Fibroblast of skin of abdomen (primary cell): ENCODE results near the gene RASSF5.

Source experiments
- DNase-seq: peaks from one replicate; pipeline ENCODE4 v3.0.0-alpha.2; 2013

Gene RASSF5

DNA sequence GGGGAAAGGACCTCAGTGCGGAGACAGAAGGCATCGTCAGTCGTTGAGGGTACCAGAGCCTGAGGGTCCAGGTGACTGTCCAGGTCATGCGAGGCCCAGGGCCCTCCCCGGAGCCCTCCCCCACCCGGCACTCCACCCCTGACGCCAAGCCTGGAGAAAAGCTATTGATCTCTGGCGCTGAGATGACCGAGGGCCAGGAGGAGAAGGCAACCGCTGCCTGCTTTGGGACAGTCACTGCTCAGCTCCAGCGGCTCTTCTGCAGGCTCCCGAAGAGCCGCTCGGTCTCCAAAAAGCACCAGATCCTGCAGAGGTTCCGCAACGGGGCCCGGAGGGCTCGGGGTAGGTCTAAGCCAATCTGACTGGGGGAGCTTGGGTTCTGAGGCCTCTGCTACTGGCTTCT, 10.9 kb downstream of the RASSF5 start:
- DNase-seq = no peak

DNA sequence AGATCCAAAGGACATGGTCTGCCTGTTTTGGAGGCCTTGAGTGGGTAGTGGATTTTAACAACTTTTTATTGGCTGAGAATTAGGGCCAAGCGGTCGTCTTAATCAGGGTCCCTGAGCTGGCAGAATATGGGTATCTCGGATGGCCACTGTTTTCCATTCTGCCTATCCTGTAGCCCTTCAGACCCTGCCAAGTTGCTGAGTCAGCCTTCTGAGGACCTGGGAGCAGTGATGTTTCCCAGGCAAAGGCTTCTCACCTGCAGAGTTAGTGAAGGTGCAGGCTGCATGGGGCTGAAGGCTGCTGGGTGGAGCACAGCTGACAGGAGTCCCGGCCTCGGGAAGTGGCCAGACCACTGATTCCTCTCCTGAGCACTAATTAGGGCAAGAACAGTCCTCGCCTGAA, 11.4 kb downstream of the RASSF5 start:
- DNase-seq = no peak

- DNase-seq = no peak
These were observed 13.8 kb downstream of the RASSF5 start for GRCh38 chr1:206521127-206521526.

DNA sequence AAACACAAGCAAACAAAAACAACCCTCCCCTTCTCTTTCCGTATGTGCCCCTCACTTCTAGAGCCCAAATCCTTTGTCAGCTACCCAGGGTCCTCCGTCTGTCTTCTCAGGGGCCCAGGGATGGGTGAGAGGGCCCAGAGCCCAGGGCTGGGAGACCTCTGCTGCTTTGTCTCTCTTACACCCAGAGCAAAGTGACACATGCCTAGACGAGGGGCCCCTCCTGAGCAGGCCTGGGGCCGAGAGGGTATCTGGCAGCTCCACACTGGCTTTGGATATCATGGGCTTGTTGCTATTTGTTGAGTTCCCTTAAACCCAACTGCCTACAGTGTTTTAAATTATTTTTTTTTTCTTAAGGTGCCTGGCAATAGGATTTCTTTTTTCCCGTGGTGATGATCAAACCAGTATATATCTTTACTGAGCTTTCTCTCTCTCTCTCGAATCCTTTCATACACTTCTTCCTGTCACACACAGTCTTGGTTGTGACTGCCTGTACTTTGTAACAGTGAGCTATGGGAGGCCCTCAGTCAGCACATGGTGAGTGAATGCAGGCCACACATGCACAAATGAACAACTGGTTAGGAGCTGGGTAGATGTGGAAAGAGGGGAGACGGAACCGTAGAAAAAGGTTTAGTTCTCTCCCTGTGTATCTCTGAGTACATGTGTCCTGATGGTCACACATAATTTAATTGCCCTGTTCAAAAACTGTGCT, 14.5 kb downstream of the RASSF5 start:
- no peak for DNase-seq

DNA sequence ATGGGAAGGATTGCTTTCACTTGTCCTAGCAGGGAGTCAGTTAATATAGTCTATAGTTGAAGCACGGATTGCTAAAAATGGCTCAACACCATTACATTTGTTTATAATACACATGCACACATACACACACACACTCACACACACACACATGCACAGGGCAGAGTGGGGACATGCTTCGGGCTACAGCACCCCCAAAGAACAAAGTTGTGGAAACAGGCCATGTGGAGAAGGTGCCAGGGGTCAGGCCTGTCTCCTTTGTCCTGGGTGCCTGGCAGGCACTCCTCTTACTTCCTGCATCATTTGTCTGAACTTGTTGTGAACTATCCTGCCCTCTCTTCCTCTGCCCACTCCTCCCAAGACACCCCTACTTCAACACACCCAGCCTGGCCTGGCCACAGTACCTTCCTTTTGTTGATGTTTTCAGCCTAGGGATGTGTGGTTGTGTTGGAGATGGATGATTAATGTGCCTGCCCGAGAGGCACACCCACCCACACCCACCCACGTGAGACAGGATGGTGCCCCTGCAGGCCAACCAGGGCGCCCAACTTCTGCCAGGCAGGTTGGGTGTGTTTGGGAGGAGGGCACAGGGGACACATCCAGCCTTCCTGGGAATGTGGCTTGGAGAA, 17.5 kb downstream of the RASSF5 start:
- DNase-seq = no peak

GRCh38 chr1:206526064-206526911, 19.0 kb downstream of the RASSF5 start:
- no peak for DNase-seq

DNA sequence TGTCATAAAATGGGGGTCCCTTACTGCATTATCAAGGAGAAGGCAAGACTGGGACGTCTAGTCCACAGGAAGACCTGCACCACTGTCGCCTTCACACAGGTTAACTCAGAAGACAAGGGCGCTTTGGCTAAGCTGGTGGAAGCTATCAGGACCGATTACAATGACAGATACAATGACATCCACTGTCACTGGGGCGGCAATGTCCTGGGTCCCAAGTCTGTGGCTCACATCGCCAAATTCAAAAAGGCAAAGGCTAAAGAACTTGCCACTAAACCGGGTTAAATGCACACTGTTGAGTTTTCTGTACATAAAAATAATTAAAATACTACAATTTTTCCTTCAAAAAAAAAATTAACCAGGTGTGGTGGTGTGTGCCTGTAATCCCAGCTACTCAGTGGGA, 22.1 kb downstream of the RASSF5 start:
- DNase-seq = no peak

GRCh38 chr1:206532368-206532767, 25.0 kb downstream of the RASSF5 start:
- no peak for DNase-seq

DNA sequence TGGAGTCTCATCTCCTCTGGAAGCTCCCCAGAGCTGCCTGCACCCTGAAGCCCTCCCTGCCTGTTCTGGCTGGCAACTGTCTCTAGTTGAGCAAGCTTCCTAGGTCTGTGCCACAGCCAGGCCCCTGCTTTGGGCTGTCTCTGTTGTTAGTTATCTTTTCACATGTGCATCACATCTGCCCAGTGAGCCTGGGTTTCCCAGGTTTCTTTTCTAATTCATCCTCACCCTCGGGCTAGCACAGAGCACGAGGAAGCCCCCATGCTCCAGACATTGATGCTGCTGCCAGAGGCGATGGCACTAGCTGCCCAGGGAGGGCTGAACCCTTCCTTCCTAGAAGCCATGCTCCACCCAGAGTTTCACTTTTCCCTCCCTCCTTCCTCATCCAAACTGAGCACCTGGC, 27.2 kb downstream of the RASSF5 start:
- DNase-seq = no peak

DNA sequence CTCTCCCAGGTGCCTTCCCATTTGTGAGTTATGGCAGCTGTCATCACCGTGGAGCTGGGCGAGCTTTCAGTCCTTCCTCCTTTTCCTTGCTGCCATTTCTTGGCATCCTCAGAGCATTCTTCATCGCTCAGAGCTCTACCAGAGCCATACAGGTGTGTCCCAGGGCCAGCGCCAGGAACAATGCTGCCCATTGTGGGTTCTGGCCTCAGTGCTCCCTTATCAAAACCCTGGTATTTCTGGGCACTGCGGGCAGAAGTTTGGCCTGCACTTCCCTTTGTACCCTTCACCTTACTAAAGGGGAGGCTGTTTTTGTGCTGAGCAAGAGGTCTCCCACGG, 28.5 kb downstream of the RASSF5 start:
- no peak for DNase-seq

DNA sequence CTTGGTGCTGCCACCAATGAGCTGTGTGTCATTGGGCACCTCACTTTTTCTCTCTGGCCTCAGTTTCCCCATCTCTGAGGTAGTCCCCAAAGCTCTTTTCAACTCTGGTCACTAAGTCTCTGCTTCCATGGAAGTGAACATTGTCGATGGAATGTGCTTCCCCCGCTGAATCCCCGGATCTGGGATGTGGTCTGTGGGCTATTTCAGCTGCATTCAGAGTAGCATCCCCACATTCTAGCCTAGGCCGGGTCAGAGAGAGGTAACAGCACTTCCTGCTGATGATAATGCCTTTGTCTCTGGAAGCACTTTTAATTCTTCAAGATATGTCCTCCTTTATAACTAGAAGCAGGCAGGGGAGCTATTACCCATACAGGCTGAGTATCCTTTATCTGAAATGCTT, 29.8 kb downstream of the RASSF5 start:
- DNase-seq = peak; percentile 68

- DNase-seq = no peak
These were observed 30.9 kb downstream of the RASSF5 start for GRCh38 chr1:206538086-206538770.

DNA sequence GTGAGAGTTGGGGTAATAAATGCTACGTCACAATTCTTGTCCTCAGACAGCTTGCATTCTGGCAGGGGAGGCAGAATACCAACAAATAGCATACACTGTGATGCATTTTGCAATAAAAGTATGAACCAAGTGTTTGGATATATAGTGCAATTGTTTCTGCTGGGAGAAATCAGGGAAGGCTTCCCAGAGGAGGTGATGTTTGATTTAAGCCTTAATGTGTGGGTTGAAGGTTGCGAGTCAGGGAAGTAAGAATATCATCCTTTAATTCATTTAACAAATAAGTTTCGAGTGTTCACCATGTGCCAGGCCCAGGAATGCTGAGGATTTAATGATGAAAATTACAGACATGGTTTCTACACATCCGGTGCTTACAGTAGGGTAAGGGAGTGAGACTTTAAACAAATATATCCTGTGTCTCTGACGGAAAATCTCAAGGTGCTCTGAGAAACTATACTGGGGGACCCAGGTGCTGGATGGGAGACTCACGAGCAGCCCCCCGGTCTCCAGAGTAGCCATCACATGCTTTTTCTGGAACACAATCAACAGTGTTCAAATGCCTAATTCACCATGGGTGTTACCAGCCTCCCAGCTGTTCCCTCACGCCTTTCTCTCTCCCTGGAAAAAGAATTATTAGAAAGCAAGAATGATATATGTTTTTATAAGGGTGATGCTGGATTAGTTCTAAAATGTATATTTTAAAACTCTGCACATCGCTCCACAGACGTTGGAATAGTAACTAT, 31.7 kb downstream of the RASSF5 start:
- no peak for DNase-seq

- no peak for DNase-seq
These were observed 32.9 kb downstream of the RASSF5 start for GRCh38 chr1:206540044-206540780.

DNA sequence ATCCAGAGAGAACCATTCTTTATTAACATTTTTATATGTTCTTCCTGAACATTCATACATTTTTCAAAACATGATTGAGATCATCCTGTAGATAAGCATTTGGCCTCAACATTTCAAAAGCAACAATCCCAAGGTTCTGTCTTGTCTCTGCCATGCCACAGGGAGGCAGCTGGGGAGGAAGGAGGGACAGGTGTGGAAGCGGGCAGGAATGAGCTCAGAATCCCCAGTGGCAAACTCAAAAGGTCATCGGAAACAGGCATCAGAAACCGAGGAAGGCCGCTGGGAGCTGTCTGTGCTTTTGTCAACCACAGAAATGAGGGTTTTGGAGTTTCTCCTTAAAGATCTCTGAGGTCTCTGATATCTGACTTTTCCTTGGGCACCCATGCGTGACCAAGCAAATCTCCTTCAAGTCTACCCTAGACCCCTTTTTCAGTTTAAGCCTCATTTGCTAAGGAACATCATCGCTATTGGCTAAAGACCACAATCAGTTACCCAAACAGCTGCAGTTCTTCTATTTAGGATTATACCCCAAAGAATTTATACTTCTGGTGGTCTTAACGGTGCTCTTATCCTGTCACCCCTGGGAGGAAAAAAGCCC, 34.0 kb downstream of the RASSF5 start:
- DNase-seq = no peak

- DNase-seq = peak; percentile 41
These were observed 37.4 kb downstream of the RASSF5 start for GRCh38 chr1:206544562-206545257.

GRCh38 chr1:206545351-206545750, 38.0 kb downstream of the RASSF5 start:
- no peak for DNase-seq

DNA sequence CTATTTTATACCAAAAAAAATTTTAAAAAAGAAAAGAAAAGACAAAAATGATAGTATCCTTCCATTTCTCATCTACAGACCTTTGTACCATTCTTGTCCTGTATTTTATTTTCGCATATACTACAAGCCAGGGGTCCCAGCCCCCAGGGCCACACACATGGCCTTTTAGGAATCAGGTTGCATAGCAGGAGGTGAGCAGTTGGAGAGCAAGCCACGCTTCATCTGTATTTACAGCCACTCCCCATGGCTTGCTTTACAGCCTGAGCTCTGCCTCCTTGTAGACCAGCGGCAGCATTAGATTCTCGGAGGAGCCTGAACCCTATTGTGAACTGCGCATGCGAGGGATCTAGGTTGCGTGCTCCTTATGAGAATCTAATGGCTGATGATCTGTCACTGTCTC, 39.8 kb downstream of the RASSF5 start:
- no peak for DNase-seq

- no peak for DNase-seq
These were observed 43.1 kb downstream of the RASSF5 start for GRCh38 chr1:206550446-206550845.

DNA sequence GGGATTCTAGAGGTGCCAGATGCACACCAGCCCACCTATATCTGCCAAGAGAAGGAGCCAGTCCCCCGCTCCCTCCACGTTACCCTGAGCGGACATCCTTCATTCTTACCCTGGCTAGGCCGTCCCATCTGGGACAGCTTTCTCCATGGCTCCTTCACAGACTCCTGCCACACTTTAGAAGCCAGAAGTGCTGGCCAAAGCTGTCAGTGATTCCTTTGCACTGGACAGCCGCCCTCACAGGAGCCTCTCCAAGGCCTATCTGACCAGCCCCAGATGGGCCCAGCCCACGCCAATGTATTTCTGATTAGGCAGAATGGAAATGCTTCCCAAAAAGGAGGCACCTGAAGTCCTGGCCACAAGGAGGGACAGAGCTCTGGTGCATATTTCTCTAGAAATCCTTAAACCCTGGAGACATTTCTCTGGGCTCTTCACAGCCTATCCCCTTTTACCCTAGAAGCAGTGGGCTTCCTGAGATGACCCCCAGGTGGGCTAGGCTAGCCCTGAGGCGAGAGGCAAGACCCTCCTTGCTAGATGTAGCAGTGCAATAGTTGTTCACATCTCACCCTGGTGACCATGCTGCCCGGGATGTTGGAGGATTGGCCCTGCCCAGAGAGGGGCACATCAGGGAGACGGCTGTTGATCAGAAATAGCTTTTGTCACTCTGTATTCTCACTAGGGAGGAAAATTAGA, 44.1 kb downstream of the RASSF5 start:
- no peak for DNase-seq
